AG10803 (cell line): ENCODE results near the gene MT1E.

ENCODE experiments used
- DNase-seq: peaks from one replicate; pipeline ENCODE4 v3.0.0; 2010; ENCODE audit warnings: low read depth
- H3K4me3 ChIP-seq: 2 replicates; pipeline ENCODE4 v1.5.1; 2011; ENCODE audit warnings: mild to moderate bottlenecking, low read length, control low read depth
- CTCF ChIP-seq: conservative IDR thresholded peaks from 2 replicates; pipeline ENCODE4 v1.5.1; 2011; ENCODE audit warnings: mild to moderate bottlenecking, low read length, control low read depth, inconsistent platforms

MT1E gene

DNA sequence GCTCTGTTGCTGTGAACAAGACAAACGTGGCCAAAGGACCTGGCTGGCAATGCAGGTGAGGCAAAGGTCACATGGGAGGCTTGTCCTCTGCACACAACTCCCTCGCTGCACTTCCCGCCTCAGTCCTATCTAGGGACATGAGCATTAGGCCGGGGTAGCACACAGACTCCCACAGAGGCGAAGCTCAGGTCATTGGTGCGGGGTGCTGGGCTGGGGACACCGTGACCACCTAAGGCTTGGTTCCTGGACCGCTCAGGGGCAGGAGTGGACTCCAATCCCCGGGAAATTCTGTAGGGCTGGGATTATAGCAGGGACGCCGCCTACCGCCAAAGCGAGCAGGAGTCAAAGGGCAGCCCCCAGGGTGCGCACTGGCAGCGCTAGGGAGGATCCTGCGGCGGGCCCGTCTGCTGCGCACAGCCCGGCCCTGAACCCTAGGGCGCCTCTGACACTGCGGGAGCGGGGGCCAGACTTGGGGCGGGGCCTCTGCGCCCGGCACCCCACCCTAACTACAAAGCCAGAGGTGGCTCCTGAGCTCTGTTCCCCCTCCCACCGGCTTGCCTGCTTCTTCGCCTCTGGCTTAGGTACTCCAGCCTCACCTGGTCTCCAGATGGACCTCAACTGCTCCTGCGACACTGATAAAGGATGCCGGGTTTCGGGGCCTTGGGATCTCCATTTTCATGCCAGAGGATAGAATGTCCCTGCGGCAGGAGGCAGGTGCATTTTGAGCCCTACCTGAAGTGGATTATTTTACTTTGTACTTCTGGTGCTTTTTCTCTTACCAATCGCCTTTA is 22.3 kb downstream of the MT1E start:
- no peak for DNase-seq
- no peak for TF ChIP-seq CTCF
- no peak overlapping the region for H3K4me3 ChIP-seq

GRCh38 chr16:56649271-56649670 is 23.7 kb downstream of the MT1E start:
- DNase-seq: no peak
- no peak overlapping the region for H3K4me3 ChIP-seq
- no peak for TF ChIP-seq CTCF

GRCh38 chr16:56649820-56650219 is 24.2 kb downstream of the MT1E start:
- no peak for DNase-seq
- no peak overlapping the region for H3K4me3 ChIP-seq
- TF ChIP-seq CTCF: no peak

GRCh38 chr16:56651586-56651985 is 26.0 kb downstream of the MT1E start, which contains the start of gene MT1B:
Gene MT1B (plus strand): TSS chr16:56651886. CDS start chr16:56651954, 68 bp downstream.
- no peak for DNase-seq
- TF ChIP-seq CTCF: no peak
- no peak within 1 kb of the TSS for H3K4me3 ChIP-seq

DNA sequence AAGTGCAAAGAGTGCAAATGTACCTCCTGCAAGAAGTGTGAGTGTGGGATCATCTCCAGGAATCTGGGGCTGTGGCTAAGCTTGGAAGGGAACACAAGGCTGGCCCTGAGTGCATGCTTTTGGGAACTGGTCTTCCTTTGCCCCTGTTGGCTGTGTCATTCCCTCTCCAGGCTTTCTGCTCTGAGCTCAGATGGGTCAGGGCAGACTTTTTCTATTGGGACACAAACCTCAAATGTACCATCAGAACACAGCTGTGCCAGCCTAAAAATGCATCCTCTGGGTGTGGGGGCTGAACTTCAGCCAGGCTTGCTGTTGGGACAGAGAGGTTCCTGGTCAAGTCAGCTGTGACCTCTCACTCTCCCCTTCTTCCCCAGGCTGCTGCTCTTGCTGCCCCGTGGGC is 27.0 kb downstream of the MT1E start:
- no peak overlapping the region for H3K4me3 ChIP-seq
- TF ChIP-seq CTCF: no peak
- no peak for DNase-seq

- no peak for TF ChIP-seq CTCF
- H3K4me3 ChIP-seq: no peak overlapping the region
- DNase-seq: no peak
Observed at GRCh38 chr16:56653218-56653617, 27.6 kb downstream of the MT1E start.
